Pons (tissue), 1 donor: ENCODE data around the gene NOXO1.
"Not testable (repeated sequence)": the region's sequence is repeated elsewhere in the genome, so short reads cannot be mapped to it uniquely, and the experiment has no call there.

Experiments used
- DNase-seq: peaks from one replicate; pipeline ENCODE4 v3.0.0-alpha.2; 2016; ENCODE audit warnings: low spot score

Gene NOXO1

DNA sequence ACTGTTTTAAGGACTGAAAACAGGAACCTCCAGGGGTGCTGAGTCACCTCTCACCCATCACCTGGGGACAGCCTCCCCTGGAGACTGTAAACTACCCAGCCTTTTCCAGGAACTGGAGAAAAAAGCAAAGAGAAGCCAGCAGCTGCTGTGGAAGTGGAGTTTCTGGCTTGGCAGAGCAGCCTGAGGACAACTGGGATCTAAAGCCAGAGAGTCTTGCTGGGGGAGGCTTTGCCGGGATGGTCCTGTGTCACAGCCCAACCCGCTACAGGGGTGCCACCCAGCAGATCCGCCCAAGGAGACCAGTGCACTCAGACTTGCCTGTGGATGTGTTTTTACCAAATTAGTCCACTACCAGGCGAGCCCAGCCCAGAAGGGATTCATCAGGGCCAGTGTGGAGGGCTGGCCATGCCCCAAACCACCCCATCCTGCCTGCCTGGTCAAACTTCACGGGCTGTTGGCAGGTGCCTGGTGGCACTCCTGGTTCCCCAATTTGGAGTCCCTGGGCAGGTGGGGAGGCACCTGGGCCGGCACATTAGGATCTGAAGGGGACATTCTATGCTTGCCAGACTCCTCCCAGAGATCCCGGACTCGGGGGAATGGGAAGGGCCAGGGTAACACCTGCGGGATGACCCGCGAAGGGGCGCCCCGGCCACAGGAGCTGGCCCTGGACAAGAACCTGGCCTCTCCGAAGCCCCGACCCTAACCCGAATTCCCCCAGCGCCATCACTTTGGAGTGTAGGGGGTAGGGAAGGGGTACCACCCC, 39.0 kb downstream of the NOXO1 start:
- DNase-seq: no peak

DNA sequence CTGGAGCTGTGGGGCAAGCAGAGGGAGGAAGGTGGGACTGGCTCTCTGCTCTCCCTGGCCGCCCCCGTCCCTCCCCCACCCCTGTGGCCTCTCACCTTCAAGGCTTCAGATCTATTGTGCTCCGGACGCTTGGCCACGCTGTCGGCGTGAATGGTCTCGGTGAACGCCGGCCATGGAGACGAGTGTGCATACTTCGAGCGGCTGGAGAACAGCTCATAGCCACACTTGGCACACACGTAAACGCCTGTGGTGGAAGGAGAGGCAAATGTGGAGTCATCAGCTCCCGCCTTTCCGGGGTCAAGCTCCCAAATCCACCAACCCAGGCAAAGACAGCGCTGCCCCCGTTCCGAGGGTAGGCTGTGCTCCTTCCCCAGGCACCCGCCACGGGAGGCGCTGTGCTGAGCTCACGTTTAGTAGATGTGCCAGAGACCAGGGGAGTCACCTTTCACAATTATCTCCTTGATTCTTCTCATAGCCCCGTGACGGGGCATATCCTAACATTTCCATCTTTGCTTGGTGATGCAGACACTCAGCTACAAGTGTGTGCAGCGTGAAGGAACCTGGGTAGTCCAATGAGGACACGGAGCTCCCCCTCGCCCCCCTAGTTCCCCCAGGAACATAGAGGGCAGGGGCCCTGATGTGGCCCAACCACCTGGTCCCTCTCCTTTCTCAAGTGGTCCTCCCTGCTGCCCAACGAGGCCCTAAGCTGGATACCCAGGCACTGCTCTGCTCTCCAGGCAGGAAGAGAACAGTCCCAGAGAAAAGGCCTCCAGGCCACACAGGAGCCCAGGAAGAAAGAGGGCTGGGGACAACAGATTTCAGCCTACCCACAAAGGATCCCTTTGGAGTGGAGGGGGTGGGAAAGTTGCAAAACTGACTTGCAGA, 39.9 kb downstream of the NOXO1 start:
- DNase-seq: no peak

DNA sequence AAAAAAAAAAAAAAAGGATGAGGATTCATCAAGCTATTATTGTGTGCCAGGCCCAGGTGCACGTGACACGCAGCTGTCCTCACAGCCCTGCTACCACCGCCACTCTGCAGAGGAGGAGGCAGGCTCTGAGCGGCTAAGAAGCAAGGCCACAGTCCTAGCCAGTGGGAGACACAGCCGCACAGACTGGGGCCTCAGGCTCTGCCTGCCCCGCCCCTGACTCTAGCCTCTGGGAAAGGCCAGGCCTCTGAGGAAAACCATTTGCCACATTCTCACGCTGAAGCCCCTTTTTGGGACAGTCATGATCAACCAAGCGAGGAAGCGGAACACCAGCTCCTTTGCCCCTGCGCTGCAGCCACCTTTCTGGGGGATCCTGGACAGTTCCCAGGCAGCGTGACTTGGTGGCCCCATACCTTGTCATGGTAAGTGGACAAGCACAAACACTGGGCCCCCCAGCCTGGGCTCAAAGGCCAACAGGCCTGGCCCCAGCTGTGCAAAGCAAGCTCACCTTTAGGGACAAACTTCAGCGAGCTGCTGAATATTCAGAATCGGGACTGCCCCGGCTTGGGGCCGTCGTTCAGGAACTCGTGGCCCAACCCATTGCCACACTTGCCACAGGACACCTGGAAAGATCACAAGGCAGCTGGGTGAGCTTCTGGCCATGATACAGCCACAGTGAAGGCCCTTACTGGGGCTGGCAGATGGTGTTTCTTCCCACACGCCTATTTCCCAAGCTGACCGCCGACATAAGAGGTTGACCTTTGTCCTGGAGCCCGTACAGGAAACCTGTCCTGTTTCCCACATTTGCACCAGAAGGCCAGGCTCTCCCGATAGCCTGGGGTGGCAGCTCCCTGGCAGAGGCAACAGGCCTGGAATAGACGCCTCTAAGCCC, 40.8 kb downstream of the NOXO1 start:
- DNase-seq: no peak

DNA sequence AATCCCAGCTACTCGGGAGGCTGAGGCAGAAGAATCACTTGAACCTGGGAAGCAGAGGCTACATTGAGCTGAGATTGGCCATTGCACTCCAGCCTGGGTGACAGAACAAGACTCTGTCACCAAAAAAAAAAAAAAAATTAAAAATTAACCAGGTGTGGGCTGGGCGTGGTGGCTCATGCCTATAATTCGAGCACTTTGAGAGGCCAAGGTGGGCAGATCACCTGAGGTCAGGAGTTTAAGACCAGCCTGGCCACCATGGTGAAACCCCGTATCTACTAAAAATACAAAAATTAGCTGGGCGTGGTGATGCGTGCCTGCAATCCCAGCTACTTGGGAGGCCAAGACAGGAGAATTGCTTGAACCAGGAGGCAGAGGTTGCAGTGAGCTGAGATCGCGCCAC, 41.4 kb downstream of the NOXO1 start:
- DNase-seq: not testable (repeated sequence)

DNA sequence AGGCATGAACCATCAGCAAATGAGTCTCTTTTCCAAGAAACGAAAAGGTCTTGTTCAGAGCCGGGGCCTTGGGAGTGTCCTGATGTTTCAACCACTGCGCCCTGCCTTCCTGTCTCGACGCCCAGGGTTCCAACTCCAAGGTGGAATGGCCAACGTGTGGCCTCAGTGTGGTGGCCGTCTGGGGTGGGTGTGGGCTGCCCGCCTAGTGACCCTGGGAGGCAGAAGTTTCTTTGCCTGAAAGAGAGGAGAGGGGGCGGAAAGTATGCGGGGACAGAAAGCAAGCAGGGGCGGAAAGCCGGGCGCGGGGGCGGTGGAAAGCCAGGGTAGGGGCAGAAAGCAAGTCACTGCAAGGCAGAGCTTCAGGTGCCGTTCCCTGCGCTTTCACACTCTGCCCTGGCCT, 42.4 kb downstream of the NOXO1 start:
- no peak for DNase-seq

DNA sequence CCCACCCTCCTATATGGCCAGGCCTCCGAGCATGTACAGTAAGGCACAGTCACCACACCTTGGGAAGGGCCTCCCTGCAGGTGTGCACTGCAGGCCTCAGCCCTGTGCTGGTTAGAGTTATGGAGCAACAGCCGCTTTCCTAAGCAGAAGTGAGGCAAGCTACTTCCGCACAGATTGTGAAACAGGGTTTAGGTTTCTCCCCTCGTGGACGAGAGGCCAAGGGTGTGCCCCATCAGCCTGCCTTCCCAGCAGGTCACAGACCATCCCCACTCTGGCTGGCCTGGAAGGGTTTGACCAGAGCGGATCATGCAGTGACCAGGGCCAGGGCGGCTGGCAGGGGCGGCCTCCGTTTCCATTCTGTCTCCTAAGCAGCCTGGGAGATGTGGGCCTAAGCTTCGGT, 43.0 kb downstream of the NOXO1 start:
- DNase-seq: no peak

DNA sequence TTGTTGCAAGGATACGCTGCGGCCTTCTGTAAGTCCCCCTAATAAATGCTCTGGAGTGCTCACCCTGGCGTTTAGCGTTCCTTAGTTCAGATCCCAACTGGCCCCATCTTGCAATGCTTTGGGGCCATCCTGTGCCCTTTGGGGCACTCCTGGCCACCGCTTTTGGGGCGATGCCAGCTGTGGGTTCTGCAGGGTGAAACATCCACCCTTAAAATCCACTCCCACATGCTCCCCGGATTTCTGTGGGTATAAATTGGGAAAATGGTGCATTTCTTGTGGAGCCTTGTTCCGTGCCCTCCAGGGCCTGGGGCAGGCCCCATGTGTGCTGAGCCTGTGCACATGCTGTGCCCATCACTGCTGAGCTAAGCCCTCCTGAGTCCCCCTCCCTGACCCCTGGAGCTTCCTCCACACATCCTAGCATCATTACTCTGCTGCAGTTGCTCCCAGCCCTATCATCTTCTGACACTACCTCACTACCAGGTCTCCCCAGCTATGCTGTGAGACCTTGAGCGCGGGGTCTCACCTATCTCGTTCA, 44.3 kb downstream of the NOXO1 start:
- DNase-seq: no peak

DNA sequence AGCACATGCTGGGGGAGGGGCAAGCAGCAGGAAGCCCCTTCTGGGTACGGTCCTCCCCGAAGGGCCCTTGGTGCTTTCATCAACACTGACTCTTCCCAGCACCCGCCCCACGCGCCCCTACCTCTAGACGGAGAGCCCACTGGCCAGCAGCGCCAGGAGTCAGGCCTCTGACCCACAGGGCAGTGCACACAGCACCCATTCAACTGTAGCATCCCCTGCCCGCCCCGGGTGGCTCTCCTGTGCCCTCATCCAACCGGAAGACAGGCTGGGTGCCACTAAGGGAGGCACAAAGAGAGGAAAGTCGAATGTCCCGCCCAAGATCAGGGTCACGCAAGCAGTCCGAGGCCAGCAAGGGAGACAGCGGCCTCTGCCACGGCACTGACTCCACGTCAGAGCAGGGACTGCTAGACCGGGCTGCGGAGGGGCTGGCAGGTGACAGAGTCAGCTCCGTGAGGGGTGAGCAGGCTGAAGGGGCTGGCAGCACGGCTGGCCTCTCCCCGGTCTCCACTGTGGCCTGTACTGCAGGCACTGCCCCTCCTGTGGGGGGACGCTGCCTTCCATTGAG, 48.1 kb downstream of the NOXO1 start:
- DNase-seq: no peak

DNA sequence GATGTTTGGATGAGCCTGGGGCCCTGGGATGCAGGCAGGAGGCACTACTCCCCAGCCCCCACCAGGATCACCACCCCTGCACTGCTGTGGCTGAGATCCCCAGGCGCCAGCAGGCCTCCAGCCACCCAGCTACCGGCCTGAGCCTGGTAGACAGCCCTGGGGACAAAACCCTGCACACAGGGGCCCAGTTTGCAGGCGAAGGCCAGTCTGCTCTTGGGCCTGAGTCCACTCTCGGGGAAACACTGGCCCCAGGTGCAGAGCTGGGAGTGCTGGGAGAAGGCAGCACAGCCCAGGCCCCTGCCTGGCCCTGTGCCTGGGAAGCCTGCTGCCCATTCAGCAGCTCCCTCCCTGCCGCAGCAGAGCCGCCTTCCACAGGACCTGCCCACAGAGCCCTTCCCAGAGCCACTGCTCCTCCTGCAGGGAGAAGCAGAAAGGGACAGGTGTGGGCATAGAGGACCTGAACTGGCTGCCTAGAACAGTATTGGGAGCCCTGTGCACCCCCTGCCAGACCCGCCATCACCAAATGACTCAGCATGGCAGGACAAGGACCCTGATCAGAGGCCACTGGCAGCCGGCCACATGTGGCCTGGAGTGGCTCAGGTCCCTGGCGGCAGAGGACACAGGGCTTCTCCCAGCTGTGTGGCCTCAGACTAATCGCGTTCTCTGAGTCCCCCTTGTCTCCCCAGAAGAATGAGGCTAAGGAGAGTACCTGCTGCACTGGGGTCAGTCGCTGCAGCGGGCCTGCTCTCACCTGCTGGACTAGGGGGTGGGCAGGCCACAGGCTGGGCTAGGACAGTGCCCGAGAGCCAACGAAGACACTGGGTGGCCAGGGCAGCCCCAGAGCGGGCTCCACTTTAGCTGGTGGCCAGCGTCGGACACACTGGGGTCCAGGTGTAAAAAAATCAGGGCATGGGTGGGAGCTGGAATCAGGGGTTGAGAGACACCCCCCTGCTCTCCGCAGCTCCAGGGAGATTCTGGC, 48.9 kb downstream of the NOXO1 start:
- no peak for DNase-seq

DNA sequence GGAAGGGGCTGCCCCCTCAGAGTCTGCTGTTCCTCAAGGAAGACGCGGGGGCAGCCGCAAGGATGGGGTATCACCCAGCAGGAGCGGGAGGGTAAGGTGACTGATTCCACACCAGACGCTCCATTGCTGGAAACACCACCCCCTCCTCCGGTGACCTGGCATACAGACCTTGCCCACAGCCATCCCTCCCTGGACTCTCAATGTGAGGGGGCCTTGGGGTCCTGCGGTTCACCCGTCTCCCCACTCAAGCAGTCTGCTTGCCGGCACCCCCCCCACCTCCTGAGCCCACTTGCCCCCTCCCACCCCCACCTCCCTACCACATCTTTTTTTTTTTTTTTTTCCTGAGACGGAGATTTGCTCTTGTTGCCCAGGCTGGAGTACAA, 50.9 kb downstream of the NOXO1 start:
- no peak for DNase-seq

DNA sequence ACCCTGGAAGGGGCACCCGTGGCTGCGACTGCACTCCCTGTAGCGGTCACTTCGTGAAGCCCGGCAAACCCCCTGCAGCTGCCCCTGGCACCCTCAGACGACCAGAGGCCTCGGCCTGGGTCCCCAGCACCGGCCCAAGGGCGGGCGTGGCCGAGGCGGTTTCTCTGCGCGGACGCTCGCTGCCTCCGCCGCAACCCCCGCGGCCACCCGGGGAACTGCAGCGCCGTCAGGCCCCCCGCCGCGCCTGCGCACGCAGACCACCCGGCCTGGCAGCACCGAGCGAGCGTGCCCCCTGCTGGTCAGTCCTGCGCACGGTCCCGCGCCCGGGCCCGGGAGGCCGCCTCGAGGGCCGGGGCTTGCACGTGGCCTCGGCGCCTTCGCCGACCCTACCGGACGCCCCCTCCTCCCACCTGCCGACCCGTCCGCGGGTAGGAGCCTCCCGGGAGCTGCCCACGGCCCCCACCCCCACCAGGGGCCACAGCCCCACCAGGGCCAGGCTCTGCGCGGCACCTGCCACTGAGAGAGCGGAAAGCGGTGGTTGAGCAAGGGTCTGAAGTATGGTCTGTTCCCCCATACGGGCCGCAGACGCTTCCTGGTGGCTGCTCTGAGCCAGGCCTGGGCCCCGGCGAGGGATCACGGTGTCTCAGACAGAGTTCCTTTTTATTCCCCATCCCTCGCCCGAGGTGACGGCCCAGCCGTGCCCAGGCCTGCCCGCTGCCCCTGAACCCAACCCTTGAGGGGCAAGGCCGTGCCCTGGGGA, 51.5 kb downstream of the NOXO1 start:
- peak; percentile 56 for DNase-seq

DNA sequence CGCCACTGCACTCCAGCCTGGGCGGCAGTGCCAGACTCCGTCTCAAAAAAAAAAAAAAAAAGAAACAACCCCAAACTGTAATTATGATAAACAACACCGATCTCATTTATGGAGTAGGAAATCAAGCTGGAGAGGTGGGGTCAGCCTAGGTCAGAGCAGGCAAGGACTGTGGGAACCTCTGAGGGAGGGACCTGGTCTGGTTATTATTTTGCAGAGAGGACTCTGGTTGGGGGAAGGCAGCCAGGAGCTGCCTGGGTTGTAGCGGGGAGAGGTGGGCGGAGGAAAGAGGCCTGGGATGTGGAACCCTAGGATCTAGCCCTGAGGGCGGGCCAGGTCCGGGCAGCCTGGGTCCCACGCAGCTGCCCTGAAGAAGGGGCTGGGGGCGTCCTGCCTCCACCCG, 52.2 kb downstream of the NOXO1 start:
- DNase-seq: no peak
